Naive thymus-derived CD4-positive, alpha-beta T cell (primary cell): Measurements from ENCODE around the gene NTNG1. TPM values are rescaled to one million over a fixed set of nuclear protein-coding genes. Genes with fewer than 3 reads are reported as not detected.

ENCODE experiments used
- ATAC-seq: fragments of 150-1000 bp; cut with Tn5 transposase; 2 replicates; pipeline ENCODE4 v1.10.0; 2021; ENCODE audit warnings: mild to moderate bottlenecking, moderate library complexity
- CTCF ChIA-PET: fragments of 350-600 bp; sonication (Branson Sonifier 250); formaldehyde crosslinking; loops from one replicate; lab custom pipeline; 2021; ENCODE audit warnings: antibody characterized with exemption; lab: Charles Lee
- POLR2A ChIA-PET: fragments of 350-600 bp; sonication (Branson Sonifier 250); formaldehyde crosslinking; loops from one replicate; lab custom pipeline; 2021; ENCODE audit warnings: antibody characterized with exemption, inconsistent platforms; lab: Charles Lee
- DNase-seq, 9 donors: peaks; one replicate each; pipeline versions ENCODE4 v3.0.0 to v3.0.0-alpha.2; 2020 to 2022; ENCODE audit warnings: mixed read lengths in 1 of 9
- H3K27ac ChIP-seq: one replicate; pipeline ENCODE4 v1.7.0; 2013; ENCODE audit warnings: mild to moderate bottlenecking, low read depth, low read length, moderate library complexity
- H3K27me3 ChIP-seq, 2 donors: one replicate each; pipeline ENCODE4 v1.7.0; 2013; ENCODE audit warnings: low read length in 2 of 2, mild to moderate bottlenecking in 2 of 2, moderate library complexity in 2 of 2; ENCODE audit not compliant: control insufficient read depth in 2 of 2, insufficient read depth in 2 of 2
- H3K36me3 ChIP-seq, 3 experiments: 1 replicate in 2 of 3; 2 replicates in 1 of 3; pipeline ENCODE4 v1.7.0; 2013; ENCODE audit warnings: low read length in 3 of 3, mild to moderate bottlenecking in 3 of 3, moderate library complexity in 1 of 3; ENCODE audit not compliant: insufficient read depth in 3 of 3, control insufficient read depth in 2 of 3
- H3K4me1 ChIP-seq, 2 donors: one replicate each; pipeline ENCODE4 v1.7.0; 2013; ENCODE audit warnings: low read length in 2 of 2, mild to moderate bottlenecking in 2 of 2, moderate library complexity in 1 of 2; ENCODE audit not compliant: control insufficient read depth in 2 of 2, insufficient read depth in 2 of 2
- H3K4me3 ChIP-seq: 2 replicates; pipeline ENCODE4 v1.7.0; 2013; ENCODE audit warnings: mild to moderate bottlenecking, low read length
- H3K9me3 ChIP-seq, 3 experiments: 1 replicate in 2 of 3; 2 replicates in 1 of 3; pipeline ENCODE4 v1.7.0; 2013; ENCODE audit warnings: low read length in 3 of 3; ENCODE audit not compliant: control insufficient read depth in 2 of 3
- H3K27ac Mint-ChIP-seq, 9 donors: one replicate each; pipeline ENCODE4 v1.8.0; 2020 to 2022; ENCODE audit warnings: mixed read lengths in 9 of 9, mild to moderate bottlenecking in 8 of 9, moderate library complexity in 5 of 9, inconsistent platforms in 2 of 9
- H3K27me3 Mint-ChIP-seq, 5 donors: one replicate each; pipeline ENCODE4 v1.8.0; 2021 to 2022; ENCODE audit warnings: mixed read lengths in 5 of 5, mild to moderate bottlenecking in 1 of 5
- H3K36me3 Mint-ChIP-seq, 5 donors: one replicate each; pipeline ENCODE4 v1.8.0; 2020 to 2022; ENCODE audit warnings: mixed read lengths in 5 of 5, mild to moderate bottlenecking in 3 of 5, inconsistent platforms in 1 of 5
- H3K4me1 Mint-ChIP-seq, 7 donors: one replicate each; pipeline ENCODE4 v1.8.0; 2020 to 2022; ENCODE audit warnings: mixed read lengths in 7 of 7, mild to moderate bottlenecking in 3 of 7, inconsistent platforms in 1 of 7
- H3K4me3 Mint-ChIP-seq, 10 donors: one replicate each; pipeline ENCODE4 v1.8.0; 2020 to 2022; ENCODE audit warnings: mild to moderate bottlenecking in 10 of 10, mixed read lengths in 10 of 10, moderate library complexity in 6 of 10, inconsistent platforms in 2 of 10
- H3K9me3 Mint-ChIP-seq, 11 donors: one replicate each; pipeline ENCODE4 v1.8.0; 2020 to 2022; ENCODE audit warnings: mixed read lengths in 11 of 11, mild to moderate bottlenecking in 4 of 11, inconsistent platforms in 1 of 11, moderate library complexity in 1 of 11
- intact Hi-C, 2 donors: fragments of 100-400 bp; cut with micrococcal nuclease; formaldehyde crosslinking; loops; one replicate each; pipeline ENCODE4 v1.15.1; 2023
- polyA plus RNA-seq, 2 donors: library from polyadenylated mRNA; unstranded; fragments of 300-500 nt; fragmentation: Illumina TruSeq; gene quantifications; one replicate each; pipeline ENCODE4 v1.2.3, GENCODE V29; 2021
- total RNA-seq, 6 experiments: library from RNA in 5 of 6; stranded (reverse) in 5 of 6; gene quantifications; 1 replicate in 5 of 6; 2 replicates in 1 of 6; pipeline ENCODE4 v1.2.3 and lab custom pipeline; 2021 to 2026

NTNG1 gene
- total and polyA plus RNA-seq, 7 experiments from 2014 or later: not detected

DNA sequence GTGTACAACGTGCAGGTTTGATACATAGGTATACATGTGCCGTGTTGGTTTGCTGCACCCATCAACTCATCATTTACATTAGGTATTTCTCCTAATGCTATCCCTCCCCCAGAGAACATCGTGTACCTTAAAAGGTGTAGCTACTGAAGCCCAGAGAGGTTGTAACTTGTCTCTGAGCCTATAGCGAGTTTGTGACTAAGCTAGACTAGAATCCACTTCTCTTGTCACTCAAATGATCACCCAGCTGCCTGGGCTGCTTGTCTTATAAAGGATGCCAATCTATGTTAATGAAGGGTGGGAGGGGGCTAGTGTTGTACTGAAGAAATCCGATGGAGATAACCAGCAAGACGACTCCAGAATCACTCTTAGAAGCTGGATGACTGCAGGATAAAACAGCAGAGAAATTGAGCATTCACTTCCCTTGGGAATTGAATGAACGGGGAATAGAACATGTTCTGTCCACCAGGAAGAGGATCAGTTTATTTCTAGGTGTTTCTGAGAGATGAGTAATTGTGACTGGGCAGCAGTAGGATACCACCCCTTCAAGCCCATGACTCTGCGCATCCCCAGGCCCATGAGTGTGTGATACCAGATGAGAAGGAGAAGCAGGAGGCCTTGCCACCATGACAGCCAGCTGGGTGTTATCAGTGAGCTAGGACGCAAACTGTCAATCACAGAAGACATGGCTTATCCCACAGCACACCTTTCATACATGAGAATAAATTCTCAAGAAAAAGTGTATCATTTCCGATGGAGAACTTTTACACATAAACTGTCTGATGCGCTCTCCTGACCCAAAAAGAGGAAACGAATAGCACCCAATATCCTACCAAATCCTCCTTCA, 390.4 kb downstream of the NTNG1 start:
- no peaks in the 10 kb centered on the region for H3K4me1 ChIP-seq
- intact Hi-C loops: no loop called here
- peaks cover 15 to 29% (median 16%) of the 10 kb centered on the region in 5 donors for H3K27me3 Mint-ChIP-seq

DNA sequence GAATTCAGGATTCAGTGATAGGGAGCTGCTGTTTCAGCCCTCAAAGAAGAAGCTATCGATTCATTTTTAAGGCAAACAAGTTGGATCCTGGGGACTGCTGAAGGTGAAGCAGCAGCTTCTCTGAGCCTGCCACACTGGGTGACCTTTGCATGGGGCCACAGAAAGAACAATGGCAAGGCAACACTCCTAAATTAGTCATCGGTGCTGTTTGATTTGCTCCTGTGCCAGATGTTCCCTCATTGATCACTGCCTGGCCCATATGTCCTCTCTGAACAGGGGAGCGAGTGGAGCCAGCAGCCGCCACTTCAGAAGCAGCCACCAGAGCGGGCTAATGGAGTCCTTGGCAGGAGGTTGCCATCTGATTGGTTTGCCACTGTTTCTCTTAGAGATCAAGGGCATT, 391.5 kb downstream of the NTNG1 start:
- intact Hi-C loops: no loop called here
- Mint-ChIP-seq H3K27ac (no peak overlapping the region), H3K4me3 (no peak overlapping the region), H3K27me3 (peaks cover 15 to 29% (median 16%) of the 10 kb centered on the region in 5 donors), H3K4me1 (peaks cover 0 to 2% (median 0%) of the 10 kb centered on the region in 7 donors), H3K9me3 (no peaks in the 10 kb centered on the region), H3K36me3 (no peaks in the 10 kb centered on the region)
- ChIA-PET POLR2A (no interaction called here), CTCF (no interaction called here)
- no peaks in the 10 kb centered on the region for H3K9me3 ChIP-seq
- H3K36me3 ChIP-seq: no peaks in the 10 kb centered on the region
- DNase-seq (no peak), ATAC-seq (no peak)
- H3K27me3 ChIP-seq: no peaks in the 10 kb centered on the region
- H3K27ac ChIP-seq: no peak overlapping the region
- H3K4me3 ChIP-seq: no peak overlapping the region
- H3K4me1 ChIP-seq: no peaks in the 10 kb centered on the region

More for the DNA sequence above, 390.4 kb downstream of the NTNG1 start:
- ChIA-PET CTCF (no interaction called here), POLR2A (no interaction called here)
- Histone ChIP-seq H3K9me3 (no peaks in the 10 kb centered on the region), H3K4me3 (no peak overlapping the region), H3K36me3 (no peaks in the 10 kb centered on the region), H3K27me3 (no peaks in the 10 kb centered on the region), H3K27ac (no peak overlapping the region)
- no peak overlapping the region for H3K4me3 Mint-ChIP-seq
- no peak overlapping the region for H3K27ac Mint-ChIP-seq
- DNase-seq (no peak), ATAC-seq (no peak)
- no peaks in the 10 kb centered on the region for H3K9me3 Mint-ChIP-seq
- no peaks in the 10 kb centered on the region for H3K36me3 Mint-ChIP-seq
- no peaks in the 10 kb centered on the region for H3K4me1 Mint-ChIP-seq

Other genes with a start within 250 kb of the NTNG1 start
- gene PRMT6, start 84.4 kb upstream of the NTNG1 start, total RNA-seq: 10 to 100 TPM in 4 of 5 experiments, 1 to 10 TPM in 1; 7.4 to 22.1 (median 17.5) TPM
- gene PRMT6, start 84.4 kb upstream of the NTNG1 start, polyA plus RNA-seq: 10 to 100 TPM; 19.0 to 23.6 TPM